Effector memory CD4-positive, alpha-beta T cell (primary cell): Measurements from ENCODE around the gene EXOC3L2.
A peak's percentile ranks its signal among the peaks of the same experiment; 100 is the strongest.

Experiments used
- DNase-seq, 3 donors: peaks; one replicate each; pipeline ENCODE4 v3.0.0-alpha.2; 2020
- H3K27ac ChIP-seq: 2 replicates; pipeline ENCODE4 v1.7.0; 2013; ENCODE audit warnings: mild to moderate bottlenecking, low read length, moderate library complexity; ENCODE audit not compliant: insufficient read depth, poor library complexity, severe bottlenecking
- H3K27me3 ChIP-seq: replicated peaks from 2 replicates; pipeline ENCODE4 v1.7.0; 2013; ENCODE audit warnings: mild to moderate bottlenecking, low read length; ENCODE audit not compliant: insufficient read depth, control insufficient read depth, poor library complexity, severe bottlenecking
- H3K36me3 ChIP-seq: 2 replicates; pipeline ENCODE4 v1.7.0; 2013; ENCODE audit warnings: mild to moderate bottlenecking, low read length, moderate library complexity; ENCODE audit not compliant: control insufficient read depth, insufficient read depth
- H3K4me1 ChIP-seq: 2 replicates; pipeline ENCODE4 v1.7.0; 2013; ENCODE audit warnings: low read length, mild to moderate bottlenecking; ENCODE audit not compliant: control insufficient read depth, insufficient read depth, poor library complexity, severe bottlenecking
- H3K4me3 ChIP-seq: 2 replicates; pipeline ENCODE4 v1.7.0; 2013; ENCODE audit warnings: low read length, low read depth, mild to moderate bottlenecking; ENCODE audit not compliant: insufficient read depth, poor library complexity, severe bottlenecking
- H3K9me3 ChIP-seq: 2 replicates; pipeline ENCODE4 v1.7.0; 2013; ENCODE audit warnings: mild to moderate bottlenecking, low read length, moderate library complexity; ENCODE audit not compliant: control insufficient read depth

EXOC3L2 gene

DNA sequence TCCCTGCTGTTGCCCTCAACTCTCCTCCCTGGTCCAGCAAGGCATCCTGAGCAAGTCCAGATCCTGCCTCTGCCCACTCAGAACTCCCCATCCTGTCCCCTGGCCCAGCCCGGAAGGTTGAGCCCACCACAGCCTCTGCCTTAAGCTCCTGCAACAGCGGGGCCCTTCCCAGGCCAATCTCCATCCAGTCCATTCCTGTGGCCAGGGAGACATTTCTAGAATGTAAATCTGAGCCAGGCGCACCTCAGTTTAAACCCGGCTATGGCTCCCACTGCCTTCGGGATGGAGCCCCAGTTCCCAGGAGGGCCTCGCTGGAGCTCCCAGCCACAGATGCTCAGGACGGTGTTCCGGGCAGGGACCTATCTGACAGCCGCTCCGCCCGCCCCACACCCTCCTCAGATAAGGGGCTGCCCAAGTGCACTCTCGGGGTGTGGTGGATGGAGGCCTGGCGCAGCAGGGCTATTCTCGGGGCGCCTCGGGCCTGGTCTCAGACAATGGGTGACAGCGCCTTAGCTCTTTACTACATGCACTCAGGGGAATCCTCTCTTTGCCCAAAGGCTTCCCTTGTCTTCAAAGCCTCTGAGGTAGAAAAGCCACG lies 72.5 kb downstream of the EXOC3L2 start:
- Histone ChIP-seq H3K4me3 (no peak overlapping the region), H3K27ac (peak overlapping the region; percentile 48), H3K9me3 (no peaks in the 10 kb centered on the region), H3K36me3 (no peaks in the 10 kb centered on the region), H3K27me3 (no peaks in the 10 kb centered on the region), H3K4me1 (peaks cover 36% of the 10 kb centered on the region)
- no peak for DNase-seq

DNA sequence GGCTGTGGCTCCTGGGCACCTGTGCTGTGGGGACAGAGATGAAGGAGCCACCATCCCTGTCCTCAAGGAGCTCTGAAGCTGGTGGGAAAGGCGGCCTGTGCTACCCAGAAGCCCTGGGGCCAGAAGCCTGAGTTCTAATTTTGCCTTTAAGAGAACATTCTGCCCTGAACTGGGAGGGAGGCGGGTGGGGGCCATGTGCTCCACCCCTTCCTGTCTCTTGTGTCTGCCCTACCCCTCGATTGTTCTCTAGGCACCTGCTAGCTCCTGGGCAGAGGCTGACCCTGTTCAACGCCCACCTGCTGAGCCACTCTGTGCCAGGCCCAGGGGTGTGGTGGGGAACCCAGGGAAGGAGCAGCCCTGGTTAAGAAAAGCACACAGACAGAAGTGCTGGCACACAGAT lies 73.0 kb downstream of the EXOC3L2 start:
- H3K27me3 ChIP-seq, result no peaks in the 10 kb centered on the region
- DNase-seq, result no peak
- no peaks in the 10 kb centered on the region for H3K36me3 ChIP-seq
- H3K27ac ChIP-seq, result peak overlapping the region; percentile 48
- H3K4me3 ChIP-seq, result no peak overlapping the region
- no peaks in the 10 kb centered on the region for H3K9me3 ChIP-seq
- H3K4me1 ChIP-seq, result peaks cover 34% of the 10 kb centered on the region

DNA sequence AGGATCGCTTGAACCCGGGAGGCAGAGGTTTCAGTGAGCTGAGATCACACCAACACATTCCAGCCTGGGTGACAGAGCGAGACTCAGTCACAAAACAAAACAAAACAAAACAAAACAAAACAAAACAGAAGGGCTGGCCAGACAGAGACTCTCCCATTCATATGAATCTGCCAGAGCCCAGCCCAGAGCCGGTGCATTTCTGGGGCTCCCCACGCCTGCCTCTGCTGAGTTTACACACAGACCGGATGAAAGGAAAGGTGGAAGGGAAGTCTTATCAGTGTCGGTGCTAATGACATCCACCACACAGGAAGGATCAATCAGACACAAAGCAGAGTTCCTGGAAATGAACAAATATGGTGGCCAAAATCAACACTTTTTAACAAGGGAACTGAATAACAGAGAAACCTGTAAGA lies 74.0 kb downstream of the EXOC3L2 start:
- Histone ChIP-seq H3K4me3 (peak overlapping the region; percentile 8), H3K27me3 (no peaks in the 10 kb centered on the region), H3K27ac (peak overlapping the region; percentile 56), H3K9me3 (no peaks in the 10 kb centered on the region), H3K36me3 (no peaks in the 10 kb centered on the region), H3K4me1 (peaks cover 34% of the 10 kb centered on the region)
- peak; percentile 39 to 56 (median 42) for DNase-seq

DNA sequence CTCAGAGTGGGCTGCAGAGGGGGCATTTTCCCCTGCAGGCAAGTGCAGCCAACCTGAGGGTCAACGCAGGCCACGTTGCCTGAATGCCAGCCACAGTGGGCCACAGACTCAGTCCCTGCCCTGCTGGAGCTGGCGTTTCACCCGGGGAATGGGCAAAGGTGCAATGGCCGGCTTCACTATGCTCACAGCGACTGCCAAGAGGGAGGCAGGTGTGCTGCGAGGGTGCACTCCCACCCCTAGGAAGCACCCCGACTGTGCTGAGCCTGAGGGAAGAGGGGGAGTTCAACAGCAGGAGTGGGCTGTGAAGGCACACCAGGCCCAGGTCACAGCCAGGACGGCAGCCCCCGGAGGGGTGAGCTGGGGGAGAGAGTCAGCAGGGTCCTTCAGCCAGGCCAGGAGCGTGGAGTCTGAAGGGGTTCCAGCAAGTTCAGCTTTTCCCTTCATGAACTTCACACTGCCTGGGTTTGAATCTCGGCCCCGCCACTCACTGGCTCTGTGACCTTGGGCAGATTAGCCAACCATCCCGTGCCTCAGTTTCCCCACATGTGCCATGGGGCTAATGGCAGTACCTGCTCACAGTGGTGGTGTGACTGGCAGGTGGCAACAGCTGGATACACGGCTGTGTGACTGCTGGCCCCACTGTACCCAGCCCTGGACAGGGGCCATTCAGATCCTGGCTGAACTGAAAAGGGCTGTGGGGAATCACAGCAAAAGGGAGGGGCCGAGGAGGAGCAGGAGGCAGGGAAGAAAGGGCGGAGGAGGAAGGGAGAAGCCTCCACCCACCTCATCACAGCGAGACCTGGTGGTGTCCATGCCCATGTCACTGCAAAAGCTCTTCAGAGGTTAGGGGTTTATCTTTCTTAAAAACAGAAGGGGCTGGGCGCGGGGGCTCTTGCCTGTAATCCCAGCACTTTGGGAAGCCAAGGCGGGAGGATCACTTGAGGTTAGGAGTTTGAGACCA lies 74.8 kb downstream of the EXOC3L2 start:
- peak overlapping the region; percentile 56 for H3K27ac ChIP-seq
- H3K4me1 ChIP-seq, result peaks cover 36% of the 10 kb centered on the region

DNA sequence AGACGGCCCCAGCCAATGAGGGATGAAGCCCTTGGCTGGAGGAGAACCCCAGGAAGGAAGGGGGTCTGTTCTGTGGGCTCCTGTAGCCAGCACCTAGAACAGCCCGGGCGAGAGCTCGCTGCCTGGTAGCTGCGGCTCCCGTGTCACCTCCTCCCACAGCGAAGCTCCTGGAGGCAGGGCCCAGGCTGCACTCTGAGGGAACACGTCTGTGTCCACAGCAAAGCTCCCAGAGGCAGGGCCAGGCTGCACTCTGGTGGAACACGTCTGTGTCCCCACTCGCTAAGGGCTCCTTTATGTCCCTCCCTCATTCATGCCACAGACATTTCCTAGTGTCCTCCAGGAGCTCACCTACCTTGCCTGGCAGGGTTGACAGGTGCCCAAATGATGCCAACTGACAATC lies 75.6 kb downstream of the EXOC3L2 start:
- no peaks in the 10 kb centered on the region for H3K36me3 ChIP-seq
- H3K9me3 ChIP-seq, result no peaks in the 10 kb centered on the region
- no peak for DNase-seq
- H3K4me3 ChIP-seq, result no peak overlapping the region
- no peaks in the 10 kb centered on the region for H3K27me3 ChIP-seq
- H3K27ac ChIP-seq, result no peak overlapping the region
- H3K4me1 ChIP-seq, result peaks cover 44% of the 10 kb centered on the region

More for the DNA sequence above, 74.8 kb downstream of the EXOC3L2 start:
- H3K36me3 ChIP-seq, result no peaks in the 10 kb centered on the region
- H3K4me3 ChIP-seq, result peak overlapping the region; percentile 8
- H3K9me3 ChIP-seq, result no peaks in the 10 kb centered on the region
- no peaks in the 10 kb centered on the region for H3K27me3 ChIP-seq
- DNase-seq, result no peak

DNA sequence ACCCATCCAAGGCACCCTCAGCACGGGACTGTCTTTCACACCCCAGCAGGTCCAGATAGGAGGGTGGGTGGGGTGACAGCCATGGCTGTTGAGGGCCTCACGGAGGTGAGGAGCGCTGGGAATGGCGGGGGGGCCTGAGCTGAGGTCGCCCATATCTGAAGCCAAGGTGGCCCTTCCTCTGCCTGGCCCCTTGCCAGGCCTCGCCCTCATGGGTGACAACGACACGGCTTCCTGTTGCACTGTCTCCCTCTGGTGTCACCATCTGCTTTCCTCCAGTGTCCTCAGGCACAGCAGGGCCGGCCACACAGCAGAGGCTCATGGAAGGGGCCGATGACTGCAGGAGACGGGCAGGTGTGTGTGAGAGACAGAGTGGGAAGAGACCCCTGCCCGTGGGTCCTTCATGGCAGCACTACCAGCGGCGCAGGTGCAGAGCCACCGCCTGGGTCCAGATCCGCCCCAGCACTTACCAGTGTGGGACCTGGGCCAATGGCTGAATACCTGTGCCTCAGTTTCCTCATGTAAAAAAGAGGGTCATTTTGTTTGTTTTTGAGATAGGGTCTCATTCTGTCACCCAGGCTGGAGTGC lies 76.3 kb downstream of the EXOC3L2 start:
- DNase-seq, result no peak
- H3K27me3 ChIP-seq, result no peaks in the 10 kb centered on the region
- peaks cover 51% of the 10 kb centered on the region for H3K4me1 ChIP-seq
- no peak overlapping the region for H3K4me3 ChIP-seq
- H3K9me3 ChIP-seq, result no peaks in the 10 kb centered on the region
- H3K36me3 ChIP-seq, result no peaks in the 10 kb centered on the region
- no peak overlapping the region for H3K27ac ChIP-seq

DNA sequence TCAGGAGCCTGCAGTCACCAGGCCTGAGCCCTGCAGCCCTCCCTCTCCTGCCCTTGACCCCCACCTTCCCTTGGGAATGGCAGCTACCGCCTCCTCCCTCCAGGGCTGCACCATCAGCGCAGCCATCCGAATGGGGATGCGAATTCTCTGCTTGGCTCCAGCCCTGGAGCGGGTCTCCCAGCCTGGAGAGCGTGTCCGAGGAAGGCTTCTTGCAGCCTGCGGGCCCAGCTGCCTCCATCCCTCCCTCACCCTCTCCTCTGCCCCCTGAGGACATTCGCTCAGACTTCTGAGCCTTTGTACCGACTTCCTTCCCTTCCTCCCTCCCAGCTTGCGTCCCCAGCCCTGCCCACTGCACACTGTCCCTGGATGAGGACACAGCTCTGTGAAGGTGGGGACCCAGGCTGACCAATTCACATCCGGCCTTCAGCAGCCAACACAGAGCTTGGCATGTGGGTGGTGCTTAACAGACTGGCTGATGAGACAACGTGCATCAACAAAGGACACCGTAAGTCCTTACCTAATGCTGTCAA lies 78.4 kb downstream of the EXOC3L2 start:
- no peaks in the 10 kb centered on the region for H3K9me3 ChIP-seq
- H3K27ac ChIP-seq, result no peak overlapping the region
- no peaks in the 10 kb centered on the region for H3K27me3 ChIP-seq
- no peak overlapping the region for H3K4me3 ChIP-seq
- H3K4me1 ChIP-seq, result peaks cover 45% of the 10 kb centered on the region
- DNase-seq, result no peak
- no peaks in the 10 kb centered on the region for H3K36me3 ChIP-seq

DNA sequence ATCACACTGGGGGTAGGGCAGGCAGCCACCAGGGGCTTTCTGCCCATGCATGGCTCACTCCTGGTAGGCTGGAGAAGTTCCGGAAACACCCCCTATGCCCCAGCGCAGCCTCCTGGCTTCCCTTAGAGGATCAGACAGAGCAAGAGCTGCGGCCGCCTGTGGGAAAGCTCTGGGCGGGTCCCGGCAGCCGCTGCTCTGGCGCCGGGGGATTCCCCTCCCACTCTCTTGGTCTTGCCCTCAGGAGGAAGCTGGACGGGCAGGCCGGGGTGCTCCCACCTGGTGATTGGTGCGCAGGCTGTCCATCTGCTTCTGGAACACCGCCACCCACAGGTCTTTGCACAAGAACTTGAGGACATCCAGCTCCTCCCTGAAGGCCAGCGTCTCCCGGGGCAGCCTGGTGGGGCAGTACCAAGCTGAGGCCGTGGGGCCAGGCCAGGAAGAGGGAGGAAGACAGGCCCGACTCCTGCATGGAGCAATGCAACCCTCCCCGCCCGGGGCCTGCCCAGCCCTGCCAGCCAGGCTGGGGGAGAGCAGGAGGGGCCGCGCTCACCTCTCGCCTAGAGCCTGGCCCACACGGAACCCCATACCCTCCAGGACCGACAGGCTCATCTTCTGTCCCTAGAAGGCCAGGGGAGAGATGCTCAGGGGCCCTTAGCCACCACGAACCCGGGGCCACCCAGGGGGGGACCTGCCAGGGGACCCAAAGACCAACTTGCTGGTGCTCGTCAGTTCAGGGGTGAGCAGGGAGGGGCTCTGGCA lies 80.5 kb downstream of the EXOC3L2 start:
- Histone ChIP-seq H3K4me1 (peaks cover 28% of the 10 kb centered on the region), H3K4me3 (peak overlapping the region; percentile 6), H3K36me3 (no peaks in the 10 kb centered on the region), H3K27me3 (no peaks in the 10 kb centered on the region), H3K9me3 (no peaks in the 10 kb centered on the region), H3K27ac (peak overlapping the region; percentile 68)
- peak; percentile 44 to 51 (median 47) for DNase-seq

DNA sequence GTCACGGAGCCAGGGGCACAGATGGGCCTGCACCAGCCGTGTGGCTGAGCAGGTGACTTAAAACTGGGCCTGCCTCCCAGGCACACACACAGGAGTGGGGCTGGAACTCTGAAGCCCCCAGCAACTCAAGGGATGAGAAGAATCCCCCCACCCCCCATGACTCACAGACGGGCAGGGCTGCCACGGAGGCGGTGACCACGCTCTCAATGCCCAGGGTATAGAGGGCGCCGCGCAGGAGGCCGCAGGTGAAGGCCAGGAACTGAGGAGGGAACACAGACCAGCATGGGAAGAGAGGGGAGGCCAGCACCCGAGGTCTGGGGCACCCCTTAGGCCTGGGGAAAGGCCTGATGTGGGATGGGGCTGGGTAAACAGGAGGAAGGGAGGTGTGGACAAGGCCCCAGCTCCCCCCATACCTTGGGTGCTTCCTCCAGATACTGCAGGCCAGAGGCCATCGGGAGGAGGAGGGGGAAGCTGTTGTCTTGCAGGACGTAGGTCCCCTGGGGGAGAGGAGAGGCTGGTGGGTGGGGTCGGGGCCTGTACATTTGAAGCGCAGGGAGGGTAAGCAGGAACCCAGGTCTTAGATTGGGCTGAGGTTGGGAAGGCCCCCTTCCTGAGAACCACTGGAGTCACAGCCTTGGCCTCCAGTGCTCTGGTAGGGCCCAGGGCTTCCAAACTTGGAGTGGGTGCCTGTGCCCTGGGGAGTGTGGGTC lies 81.3 kb downstream of the EXOC3L2 start:
- Histone ChIP-seq H3K4me1 (peaks cover 24% of the 10 kb centered on the region), H3K9me3 (no peaks in the 10 kb centered on the region), H3K36me3 (no peaks in the 10 kb centered on the region), H3K27ac (peak overlapping the region; percentile 68), H3K27me3 (no peaks in the 10 kb centered on the region), H3K4me3 (no peak overlapping the region)
- no peak for DNase-seq
